ENCODE data around the gene PHB1. TPM values are rescaled to one million over a fixed set of nuclear protein-coding genes. Genes with fewer than 3 reads are reported as not detected.

Gene PHB1
- total and polyA plus RNA-seq, 2 of the 8 experiments (the other 6 are each of a cell fraction or from before 2014, with no cell fraction given) = 386 to 597 TPM

- TF ChIP-seq RBBP5 (IDR thresholded peaks at IDR 0.05; ENCODE audit: borderline replicate concordance, low read depth, low read length) (no peak), CEBPB (IDR thresholded peaks at IDR 0.05; ENCODE audit: low read depth, low read length) (no peak), HDAC2 (IDR thresholded peaks at IDR 0.05; ENCODE audit: borderline replicate concordance in 1 of 2, low read depth in 2 of 2, low read length in 2 of 2) (no peak)
Observed at GRCh38 chr17:49378311-49378710, 36.4 kb downstream of the PHB1 start (continued).
